SK-N-SH treated with all-trans-retinoic acid at 6 μM for 48 hours (cell line): ENCODE results near the gene GPRC5B.

Experiments used
- ATAC-seq: fragments of 200-7000 bp; cut with Tn5 transposase; 3 replicates; pipeline ENCODE4 v1.9.1; 2020; ENCODE audit warnings: mild to moderate bottlenecking, moderate library complexity
- BACH2 ChIP-seq: fragments of 250-450 bp; sonication (Bioruptor Pico); IDR thresholded peaks from 2 replicates; pipeline ENCODE4 v1.9.0; 2021; ENCODE audit warnings: mild to moderate bottlenecking, borderline replicate concordance
- CSDC2 ChIP-seq: fragments of 250-450 bp; sonication (Bioruptor Pico); IDR thresholded peaks from 2 replicates; pipeline ENCODE4 v1.5.0; 2020; ENCODE audit warnings: mild to moderate bottlenecking, moderate library complexity
- GLIS3 ChIP-seq: fragments of 250-450 bp; sonication (Bioruptor Pico); IDR thresholded peaks from 2 replicates; pipeline ENCODE4 v1.5.0; 2020; ENCODE audit warnings: mild to moderate bottlenecking, moderate library complexity
- ISL1 ChIP-seq: fragments of 250-450 bp; sonication (Bioruptor Pico); IDR thresholded peaks from 2 replicates; pipeline ENCODE4 v2.1.2; 2022; ENCODE audit warnings: mild to moderate bottlenecking, moderate library complexity
- OSR1 ChIP-seq: fragments of 250-450 bp; sonication (Bioruptor Pico); IDR thresholded peaks from 2 replicates; pipeline ENCODE4 v1.8.0; 2022; ENCODE audit warnings: moderate library complexity, mild to moderate bottlenecking, inconsistent platforms
- PPARA ChIP-seq: fragments of 250-450 bp; sonication (Bioruptor Pico); IDR thresholded peaks from 2 replicates; pipeline ENCODE4 v1.5.0; 2020; ENCODE audit warnings: mild to moderate bottlenecking, borderline replicate concordance
- RARB ChIP-seq: fragments of 250-450 bp; sonication (Bioruptor Pico); IDR thresholded peaks from 2 replicates; pipeline ENCODE4 v1.8.0; 2021; ENCODE audit warnings: mild to moderate bottlenecking, moderate library complexity
- SNAI2 ChIP-seq: fragments of 250-450 bp; sonication (Bioruptor Pico); IDR thresholded peaks from 2 replicates; pipeline ENCODE4 v1.5.0; 2020; ENCODE audit warnings: mild to moderate bottlenecking, moderate library complexity
- TCF4 ChIP-seq: fragments of 250-450 bp; sonication (Bioruptor Pico); IDR thresholded peaks from 2 replicates; pipeline ENCODE4 v1.8.0; 2021; ENCODE audit warnings: mild to moderate bottlenecking, moderate library complexity, borderline replicate concordance
- TOX ChIP-seq: fragments of 250-450 bp; sonication (Bioruptor Pico); IDR thresholded peaks from 2 replicates; pipeline ENCODE4 v1.8.0; 2021; ENCODE audit warnings: mild to moderate bottlenecking, moderate library complexity, borderline replicate concordance
- ZC3H10 ChIP-seq: fragments of 250-450 bp; sonication (Bioruptor Pico); IDR thresholded peaks from 2 replicates; pipeline ENCODE4 v1.5.1; 2021; ENCODE audit warnings: mild to moderate bottlenecking, moderate library complexity
- ZFP3 ChIP-seq: fragments of 250-450 bp; sonication (Bioruptor Pico); IDR thresholded peaks from 2 replicates; pipeline ENCODE4 v1.5.0; 2020; ENCODE audit warnings: mild to moderate bottlenecking, moderate library complexity
- ZFP30 ChIP-seq: fragments of 450-650 bp; formaldehyde crosslinking; IDR thresholded peaks from 2 replicates; pipeline ENCODE4 v1.5.0; 2022; ENCODE audit warnings: mild to moderate bottlenecking, moderate library complexity
- ZNF565 ChIP-seq: fragments of 450-650 bp; formaldehyde crosslinking; conservative IDR thresholded peaks from 2 replicates; pipeline ENCODE4 v1.5.0; 2020; ENCODE audit warnings: low read depth, mild to moderate bottlenecking, moderate library complexity
- ZNF70 ChIP-seq: fragments of 450-650 bp; formaldehyde crosslinking; IDR thresholded peaks from 2 replicates; pipeline ENCODE4 v1.5.0; 2020; ENCODE audit warnings: mild to moderate bottlenecking, moderate library complexity
- ZNF8 ChIP-seq: fragments of 450-650 bp; formaldehyde crosslinking; IDR thresholded peaks from 2 replicates; pipeline ENCODE4 v1.5.0; 2020; ENCODE audit warnings: mild to moderate bottlenecking, moderate library complexity
- TF ChIP-seq, protein P1 (sequence below): fragments of 250-450 bp; sonication (Bioruptor Pico); IDR thresholded peaks from 2 replicates; pipeline ENCODE4 v1.5.1; 2020; ENCODE audit warnings: low read depth, mild to moderate bottlenecking, moderate library complexity
- TF ChIP-seq, protein P2 (sequence below): fragments of 250-450 bp; sonication (Bioruptor Pico); IDR thresholded peaks from 2 replicates; pipeline ENCODE4 v1.5.0; 2020; ENCODE audit warnings: mild to moderate bottlenecking, moderate library complexity
- TF ChIP-seq, protein P3 (sequence below): fragments of 250-450 bp; sonication (Bioruptor Pico); IDR thresholded peaks from 2 replicates; pipeline ENCODE4 v1.8.0; 2021; ENCODE audit warnings: low read depth, mild to moderate bottlenecking, moderate library complexity, borderline replicate concordance
- TF ChIP-seq, protein P4 (sequence below): fragments of 250-450 bp; sonication (Bioruptor Pico); IDR thresholded peaks from 2 replicates; pipeline ENCODE4 v1.5.1; 2021; ENCODE audit warnings: mild to moderate bottlenecking, moderate library complexity

Gene GPRC5B

DNA sequence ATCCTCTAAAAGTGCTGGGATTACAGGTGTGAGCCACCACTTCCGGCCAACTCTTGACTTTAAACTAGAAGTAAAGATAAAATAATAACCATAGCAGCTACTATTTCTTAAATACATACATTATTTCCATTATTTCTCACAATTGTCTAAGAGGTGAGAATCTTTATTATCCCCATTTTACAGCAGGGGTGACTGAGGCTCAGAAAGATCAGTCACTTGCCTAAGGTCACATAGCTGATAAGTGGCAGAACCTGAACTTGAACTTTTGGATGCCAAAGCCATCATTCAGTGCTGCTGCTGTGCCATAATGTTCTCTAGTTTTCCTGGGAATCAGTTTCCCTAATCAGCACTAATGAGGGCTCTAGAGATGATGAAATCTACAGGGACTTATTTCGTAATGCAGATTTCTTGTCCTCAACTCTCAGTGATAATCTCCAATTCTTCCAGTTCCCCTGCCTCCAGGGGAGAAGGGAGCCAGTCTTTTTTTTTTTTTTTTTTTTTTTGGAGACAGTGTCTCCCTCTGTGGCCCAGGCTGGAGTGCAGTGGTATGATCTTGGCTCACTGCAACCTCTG lies 25.2 kb upstream of the GPRC5B start (continued):
- TF ChIP-seq, protein P1, sequence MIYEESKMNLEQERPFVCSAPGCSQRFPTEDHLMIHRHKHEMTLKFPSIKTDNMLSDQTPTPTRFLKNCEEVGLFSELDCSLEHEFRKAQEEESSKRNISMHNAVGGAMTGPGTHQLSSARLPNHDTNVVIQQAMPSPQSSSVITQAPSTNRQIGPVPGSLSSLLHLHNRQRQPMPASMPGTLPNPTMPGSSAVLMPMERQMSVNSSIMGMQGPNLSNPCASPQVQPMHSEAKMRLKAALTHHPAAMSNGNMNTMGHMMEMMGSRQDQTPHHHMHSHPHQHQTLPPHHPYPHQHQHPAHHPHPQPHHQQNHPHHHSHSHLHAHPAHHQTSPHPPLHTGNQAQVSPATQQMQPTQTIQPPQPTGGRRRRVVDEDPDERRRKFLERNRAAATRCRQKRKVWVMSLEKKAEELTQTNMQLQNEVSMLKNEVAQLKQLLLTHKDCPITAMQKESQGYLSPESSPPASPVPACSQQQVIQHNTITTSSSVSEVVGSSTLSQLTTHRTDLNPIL (CRISPR knock-in tag): no peak

DNA sequence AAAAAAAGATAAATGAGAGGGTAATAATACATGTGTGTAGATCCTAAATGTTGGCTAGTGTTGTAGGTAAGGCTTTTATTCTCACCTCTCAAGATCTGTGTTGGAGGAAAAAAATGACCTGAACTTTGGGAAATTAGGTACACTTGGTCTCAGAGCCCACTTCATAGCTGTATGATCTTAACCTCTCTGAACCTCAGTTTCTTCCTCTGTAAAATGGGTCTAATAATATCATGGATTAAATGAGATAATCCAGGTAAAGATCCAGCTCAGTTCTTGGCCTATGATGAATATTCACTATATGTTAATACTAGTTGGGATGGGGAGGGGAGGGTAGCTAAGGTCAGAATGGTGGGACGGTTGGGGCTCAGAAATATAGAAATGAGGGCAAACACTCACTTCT lies 24.3 kb upstream of the GPRC5B start:
- ATAC-seq: no peak
- TF ChIP-seq TOX (CRISPR knock-in tag) (no peak), GLIS3 (no peak), ZC3H10 (no peak), ZNF8 (CRISPR knock-in tag) (no peak), CSDC2 (CRISPR knock-in tag) (no peak), ISL1 (CRISPR knock-in tag) (no peak), ZFP30 (CRISPR knock-in tag) (no peak), ZNF565 (CRISPR knock-in tag) (no peak), TCF4 (no peak), PPARA (CRISPR knock-in tag) (no peak), BACH2 (CRISPR knock-in tag) (no peak), SNAI2 (CRISPR knock-in tag) (no peak)
- TF ChIP-seq, protein P2, sequence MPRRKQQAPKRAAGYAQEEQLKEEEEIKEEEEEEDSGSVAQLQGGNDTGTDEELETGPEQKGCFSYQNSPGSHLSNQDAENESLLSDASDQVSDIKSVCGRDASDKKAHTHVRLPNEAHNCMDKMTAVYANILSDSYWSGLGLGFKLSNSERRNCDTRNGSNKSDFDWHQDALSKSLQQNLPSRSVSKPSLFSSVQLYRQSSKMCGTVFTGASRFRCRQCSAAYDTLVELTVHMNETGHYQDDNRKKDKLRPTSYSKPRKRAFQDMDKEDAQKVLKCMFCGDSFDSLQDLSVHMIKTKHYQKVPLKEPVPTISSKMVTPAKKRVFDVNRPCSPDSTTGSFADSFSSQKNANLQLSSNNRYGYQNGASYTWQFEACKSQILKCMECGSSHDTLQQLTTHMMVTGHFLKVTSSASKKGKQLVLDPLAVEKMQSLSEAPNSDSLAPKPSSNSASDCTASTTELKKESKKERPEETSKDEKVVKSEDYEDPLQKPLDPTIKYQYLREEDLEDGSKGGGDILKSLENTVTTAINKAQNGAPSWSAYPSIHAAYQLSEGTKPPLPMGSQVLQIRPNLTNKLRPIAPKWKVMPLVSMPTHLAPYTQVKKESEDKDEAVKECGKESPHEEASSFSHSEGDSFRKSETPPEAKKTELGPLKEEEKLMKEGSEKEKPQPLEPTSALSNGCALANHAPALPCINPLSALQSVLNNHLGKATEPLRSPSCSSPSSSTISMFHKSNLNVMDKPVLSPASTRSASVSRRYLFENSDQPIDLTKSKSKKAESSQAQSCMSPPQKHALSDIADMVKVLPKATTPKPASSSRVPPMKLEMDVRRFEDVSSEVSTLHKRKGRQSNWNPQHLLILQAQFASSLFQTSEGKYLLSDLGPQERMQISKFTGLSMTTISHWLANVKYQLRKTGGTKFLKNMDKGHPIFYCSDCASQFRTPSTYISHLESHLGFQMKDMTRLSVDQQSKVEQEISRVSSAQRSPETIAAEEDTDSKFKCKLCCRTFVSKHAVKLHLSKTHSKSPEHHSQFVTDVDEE (CRISPR knock-in tag): no peak
- TF ChIP-seq, protein P3, sequence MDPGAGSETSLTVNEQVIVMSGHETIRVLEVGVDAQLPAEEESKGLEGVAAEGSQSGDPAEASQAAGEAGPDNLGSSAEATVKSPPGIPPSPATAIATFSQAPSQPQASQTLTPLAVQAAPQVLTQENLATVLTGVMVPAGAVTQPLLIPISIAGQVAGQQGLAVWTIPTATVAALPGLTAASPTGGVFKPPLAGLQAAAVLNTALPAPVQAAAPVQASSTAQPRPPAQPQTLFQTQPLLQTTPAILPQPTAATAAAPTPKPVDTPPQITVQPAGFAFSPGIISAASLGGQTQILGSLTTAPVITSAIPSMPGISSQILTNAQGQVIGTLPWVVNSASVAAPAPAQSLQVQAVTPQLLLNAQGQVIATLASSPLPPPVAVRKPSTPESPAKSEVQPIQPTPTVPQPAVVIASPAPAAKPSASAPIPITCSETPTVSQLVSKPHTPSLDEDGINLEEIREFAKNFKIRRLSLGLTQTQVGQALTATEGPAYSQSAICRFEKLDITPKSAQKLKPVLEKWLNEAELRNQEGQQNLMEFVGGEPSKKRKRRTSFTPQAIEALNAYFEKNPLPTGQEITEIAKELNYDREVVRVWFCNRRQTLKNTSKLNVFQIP (CRISPR knock-in tag): no peak
- TF ChIP-seq, protein P1 (CRISPR knock-in tag): no peak

DNA sequence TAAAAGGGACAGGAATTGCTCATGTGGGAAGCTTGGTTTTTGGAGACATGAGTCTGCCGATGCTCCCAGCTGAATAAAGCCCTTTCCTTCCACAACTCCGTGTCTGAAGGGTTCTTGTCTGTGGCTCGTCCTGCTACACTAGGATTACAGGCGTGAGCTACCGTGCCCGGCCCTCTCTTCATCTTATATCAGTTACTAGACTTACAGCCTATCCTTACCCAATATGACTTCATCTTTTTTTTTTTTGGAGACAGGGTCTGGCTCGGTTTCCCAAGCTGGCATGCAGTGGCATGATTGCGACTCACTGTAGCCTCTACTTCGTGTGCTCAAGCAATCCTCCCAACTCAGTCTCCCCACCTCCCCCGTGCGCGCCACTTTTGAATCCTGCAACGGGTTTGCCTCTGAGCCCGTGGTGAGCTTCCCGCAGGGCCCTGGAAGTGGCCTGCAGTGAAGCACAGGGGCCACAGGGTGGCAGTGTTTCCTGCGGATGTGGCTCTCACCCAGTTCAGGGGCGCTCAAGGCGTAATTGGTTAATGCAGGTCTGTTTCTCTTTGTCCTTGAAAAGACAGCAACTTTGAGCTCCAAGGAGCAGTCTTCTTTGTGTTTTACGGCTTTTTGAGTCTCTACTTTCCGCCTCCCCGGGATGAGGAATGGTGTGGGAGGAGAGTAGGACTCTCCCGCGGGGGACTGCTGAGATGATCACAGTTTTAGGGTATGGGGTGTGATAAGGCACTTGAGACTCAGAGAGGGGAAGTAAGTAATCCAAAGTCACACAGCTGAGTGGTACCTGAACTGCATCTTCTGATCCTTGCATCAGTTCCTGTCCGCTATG lies 22.7 kb upstream of the GPRC5B start:
- ATAC-seq: peak; percentile 99
- TF ChIP-seq SNAI2 (CRISPR knock-in tag) (no peak), ZFP30 (CRISPR knock-in tag) (no peak), TCF4 (no peak), OSR1 (CRISPR knock-in tag) (no peak), GLIS3 (no peak), ZC3H10 (no peak), ZNF70 (CRISPR knock-in tag) (no peak)
- TF ChIP-seq, protein P3 (CRISPR knock-in tag): no peak

DNA sequence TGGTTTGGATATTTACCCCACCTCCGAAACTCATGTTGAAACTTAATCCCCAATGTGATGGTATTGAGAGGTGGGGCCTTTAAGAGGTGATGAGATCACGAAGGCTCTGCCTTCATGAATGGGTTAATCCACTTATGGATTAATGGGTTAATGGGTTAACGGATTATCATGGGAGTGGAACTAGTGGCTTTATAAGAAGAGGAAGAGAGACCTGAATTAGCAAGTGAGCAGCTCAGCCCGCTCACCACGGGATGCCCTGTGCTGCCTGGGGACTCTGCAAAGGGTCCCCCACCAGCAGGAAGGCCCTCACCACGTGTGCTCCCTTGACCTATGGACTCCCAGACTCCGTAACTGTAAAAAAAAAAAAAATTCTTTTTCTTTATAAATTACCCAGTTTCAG lies 16.5 kb upstream of the GPRC5B start:
- no peak for ATAC-seq
- TF ChIP-seq, protein P4, sequence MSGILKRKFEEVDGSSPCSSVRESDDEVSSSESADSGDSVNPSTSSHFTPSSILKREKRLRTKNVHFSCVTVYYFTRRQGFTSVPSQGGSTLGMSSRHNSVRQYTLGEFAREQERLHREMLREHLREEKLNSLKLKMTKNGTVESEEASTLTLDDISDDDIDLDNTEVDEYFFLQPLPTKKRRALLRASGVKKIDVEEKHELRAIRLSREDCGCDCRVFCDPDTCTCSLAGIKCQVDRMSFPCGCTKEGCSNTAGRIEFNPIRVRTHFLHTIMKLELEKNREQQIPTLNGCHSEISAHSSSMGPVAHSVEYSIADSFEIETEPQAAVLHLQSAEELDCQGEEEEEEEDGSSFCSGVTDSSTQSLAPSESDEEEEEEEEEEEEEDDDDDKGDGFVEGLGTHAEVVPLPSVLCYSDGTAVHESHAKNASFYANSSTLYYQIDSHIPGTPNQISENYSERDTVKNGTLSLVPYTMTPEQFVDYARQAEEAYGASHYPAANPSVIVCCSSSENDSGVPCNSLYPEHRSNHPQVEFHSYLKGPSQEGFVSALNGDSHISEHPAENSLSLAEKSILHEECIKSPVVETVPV (CRISPR knock-in tag): no peak
- TF ChIP-seq ZFP3 (CRISPR knock-in tag): no peak
- no peak for TF ChIP-seq ZC3H10
- TF ChIP-seq ISL1 (CRISPR knock-in tag): no peak
- no peak for TF ChIP-seq ZNF565 (CRISPR knock-in tag)
- no peak for TF ChIP-seq BACH2 (CRISPR knock-in tag)
- no peak for TF ChIP-seq RARB
- no peak for TF ChIP-seq CSDC2 (CRISPR knock-in tag)
- TF ChIP-seq, protein P3 (CRISPR knock-in tag): no peak
